ENCODE data around the gene ACP5.
"Not testable (repeated sequence)": the region's sequence is repeated elsewhere in the genome, so short reads cannot be mapped to it uniquely, and the experiment has no call there.

The ACP5 gene

GRCh38 chr19:11570039-11570462 is 7.4 kb downstream of the ACP5 start:
- Histone ChIP-seq H3K9me3 (ENCODE audit: insufficient read depth, low read length) (no peaks in the 10 kb centered on the region), H4K20me1 (ENCODE audit: insufficient read depth, low read length) (no peaks in the 10 kb centered on the region), H3K4me1 (ENCODE audit: low read length) (peaks cover 32% of the 10 kb centered on the region), H3K27ac (ENCODE audit: low read length) (no peak overlapping the region), H3K4me2 (ENCODE audit: low read length) (no peak overlapping the region), H3K79me2 (ENCODE audit: low read length) (no peaks in the 10 kb centered on the region), H3K9ac (ENCODE audit: low read length) (no peak overlapping the region), H3K27me3 (ENCODE audit: low read depth, low read length) (0 out of 2 replicates have a peak, but pooled peaks cover 3% of the 10 kb centered on the region), H3K36me3 (replicated peaks; ENCODE audit: low read depth, low read length) (peaks cover 3% of the 10 kb centered on the region), H3K4me3 (ENCODE audit: low read length) (no peak overlapping the region), H2AFZ (ENCODE audit: low read depth, low read length) (no peak overlapping the region)
- TF ChIP-seq EZH2phosphoT487 (IDR thresholded peaks at IDR 0.05; ENCODE audit: low read depth), result no peak
- no peak for TF ChIP-seq CTCF (IDR thresholded peaks at IDR 0.05; ENCODE audit: low read depth, low read length)

- H3K36me3 ChIP-seq (replicated peaks; ENCODE audit: low read depth, low read length), result peaks cover 3% of the 10 kb centered on the region
- H3K4me2 ChIP-seq (ENCODE audit: low read length), result no peak overlapping the region
- H3K4me3 ChIP-seq (ENCODE audit: low read length), result no peak overlapping the region
- no peaks in the 10 kb centered on the region for H3K9me3 ChIP-seq (ENCODE audit: insufficient read depth, low read length)
- no peak overlapping the region for H3K27ac ChIP-seq (ENCODE audit: low read length)
- TF ChIP-seq EZH2phosphoT487 (IDR thresholded peaks at IDR 0.05; ENCODE audit: low read depth), result no peak
- no peak for TF ChIP-seq CTCF (IDR thresholded peaks at IDR 0.05; ENCODE audit: low read depth, low read length)
- no peak overlapping the region for H3K9ac ChIP-seq (ENCODE audit: low read length)
- no peaks in the 10 kb centered on the region for H4K20me1 ChIP-seq (ENCODE audit: insufficient read depth, low read length)
- no peak overlapping the region for H2AFZ ChIP-seq (ENCODE audit: low read depth, low read length)
- no peaks in the 10 kb centered on the region for H3K27me3 ChIP-seq (ENCODE audit: low read depth, low read length)
- H3K4me1 ChIP-seq (ENCODE audit: low read length), result peaks cover 32% of the 10 kb centered on the region
- no peaks in the 10 kb centered on the region for H3K79me2 ChIP-seq (ENCODE audit: low read length)
Measured at GRCh38 chr19:11566164-11566563, 11.3 kb downstream of the ACP5 start.

GRCh38 chr19:11565649-11565980 is 11.8 kb downstream of the ACP5 start:
- not testable (repeated sequence) for H3K27me3 ChIP-seq (ENCODE audit: low read depth, low read length); H4K20me1 ChIP-seq (ENCODE audit: insufficient read depth, low read length); H3K27ac ChIP-seq (ENCODE audit: low read length); H3K79me2 ChIP-seq (ENCODE audit: low read length); H3K9ac ChIP-seq (ENCODE audit: low read length); H2AFZ ChIP-seq (ENCODE audit: low read depth, low read length); H3K36me3 ChIP-seq (replicated peaks; ENCODE audit: low read depth, low read length); H3K9me3 ChIP-seq (ENCODE audit: insufficient read depth, low read length); H3K4me3 ChIP-seq (ENCODE audit: low read length); H3K4me2 ChIP-seq (ENCODE audit: low read length)
- H3K4me1 ChIP-seq (ENCODE audit: low read length), result peaks cover 36% of the 10 kb centered on the region

GRCh38 chr19:11564082-11564807 is 13.2 kb downstream of the ACP5 start:
- peaks cover 38% of the 10 kb centered on the region for H3K4me1 ChIP-seq (ENCODE audit: low read length)
- H3K9me3 ChIP-seq (ENCODE audit: insufficient read depth, low read length); H3K9ac ChIP-seq (ENCODE audit: low read length); H2AFZ ChIP-seq (ENCODE audit: low read depth, low read length); H3K4me3 ChIP-seq (ENCODE audit: low read length); H3K27me3 ChIP-seq (ENCODE audit: low read depth, low read length); H4K20me1 ChIP-seq (ENCODE audit: insufficient read depth, low read length); H3K27ac ChIP-seq (ENCODE audit: low read length); H3K79me2 ChIP-seq (ENCODE audit: low read length); H3K36me3 ChIP-seq (replicated peaks; ENCODE audit: low read depth, low read length): not testable (repeated sequence)
- H3K4me2 ChIP-seq (ENCODE audit: low read length), result peak overlapping the region; percentile 16; the same call in 1 of the 2 replicates

- Histone ChIP-seq H3K36me3 (replicated peaks; ENCODE audit: low read depth, low read length) (peaks cover 3% of the 10 kb centered on the region), H3K9ac (ENCODE audit: low read length) (no peak overlapping the region), H4K20me1 (ENCODE audit: insufficient read depth, low read length) (no peaks in the 10 kb centered on the region), H3K4me2 (ENCODE audit: low read length) (no peak overlapping the region), H3K79me2 (ENCODE audit: low read length) (peaks cover 9% of the 10 kb centered on the region), H3K27me3 (ENCODE audit: low read depth, low read length) (no peaks in the 10 kb centered on the region), H2AFZ (ENCODE audit: low read depth, low read length) (no peak overlapping the region), H3K4me1 (ENCODE audit: low read length) (peaks cover 32% of the 10 kb centered on the region), H3K27ac (ENCODE audit: low read length) (no peak overlapping the region), H3K9me3 (ENCODE audit: insufficient read depth, low read length) (no peaks in the 10 kb centered on the region), H3K4me3 (ENCODE audit: low read length) (no peak overlapping the region)
- no peak for TF ChIP-seq CTCF (IDR thresholded peaks at IDR 0.05; ENCODE audit: low read depth, low read length)
- TF ChIP-seq EZH2phosphoT487 (IDR thresholded peaks at IDR 0.05; ENCODE audit: low read depth), result no peak
Measured at GRCh38 chr19:11563532-11563931, 13.9 kb downstream of the ACP5 start.

Data from OCI-LY3 (cell line).